Measurements from ENCODE around the gene TJAP1.
A peak's percentile ranks its signal among the peaks of the same experiment; 100 is the strongest.

The TJAP1 gene

DNA sequence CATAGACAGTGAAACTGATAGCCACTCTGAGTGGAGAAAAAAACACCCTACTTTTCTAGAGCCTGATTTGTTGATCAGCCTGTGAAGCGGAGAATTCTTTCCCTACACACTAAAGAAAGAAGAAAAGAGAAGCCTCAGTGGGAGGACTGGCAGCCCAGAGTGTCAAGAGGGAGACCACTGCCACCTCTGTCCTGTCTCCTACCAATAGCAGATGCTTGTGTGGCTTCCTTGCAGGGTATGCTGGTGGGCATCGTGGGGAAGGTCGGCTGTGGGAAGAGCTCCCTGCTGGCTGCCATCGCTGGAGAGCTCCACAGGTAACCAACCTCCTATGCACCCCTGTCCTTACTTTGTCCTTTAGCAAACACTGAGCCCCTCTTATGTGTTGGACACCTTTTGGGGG lies 39.7 kb upstream of the TJAP1 start:
- no peak for DNase-seq (ENCODE audit: insufficient read length)
- FAIRE-seq, result no peak
- TF ChIP-seq TAF1 (IDR thresholded peaks at IDR 0.05; ENCODE audit: borderline replicate concordance, low read depth, low read length) (no peak), POLR2A (IDR thresholded peaks at IDR 0.05; ENCODE audit: low read depth, low read length) (no peak), POLR2AphosphoS5 (IDR thresholded peaks at IDR 0.05; ENCODE audit: low read depth, low read length) (no peak)

DNA sequence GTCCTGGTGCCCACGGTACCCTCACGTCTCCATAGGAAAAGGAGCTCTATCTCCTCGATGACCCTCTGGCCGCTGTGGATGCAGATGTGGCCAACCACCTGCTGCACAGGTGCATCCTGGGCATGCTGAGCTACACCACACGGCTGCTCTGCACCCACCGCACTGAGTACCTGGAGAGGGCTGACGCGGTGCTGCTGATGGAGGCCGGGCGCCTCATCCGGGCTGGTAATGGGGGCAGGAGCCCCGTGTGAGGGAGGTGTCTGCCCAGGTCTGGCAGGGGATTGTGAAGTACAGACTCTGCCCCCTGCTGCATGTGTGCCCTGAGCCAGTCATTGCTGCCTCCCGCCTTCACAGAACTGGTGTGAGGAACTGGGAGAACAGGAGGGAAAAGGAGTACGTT lies 34.4 kb upstream of the TJAP1 start:
- DNase-seq (ENCODE audit: insufficient read length) (no peak), FAIRE-seq (no peak)
- TF ChIP-seq POLR2A (IDR thresholded peaks at IDR 0.05; ENCODE audit: low read depth, low read length) (no peak), TAF1 (IDR thresholded peaks at IDR 0.05; ENCODE audit: borderline replicate concordance, low read depth, low read length) (no peak), POLR2AphosphoS5 (IDR thresholded peaks at IDR 0.05; ENCODE audit: low read depth, low read length) (no peak)

DNA sequence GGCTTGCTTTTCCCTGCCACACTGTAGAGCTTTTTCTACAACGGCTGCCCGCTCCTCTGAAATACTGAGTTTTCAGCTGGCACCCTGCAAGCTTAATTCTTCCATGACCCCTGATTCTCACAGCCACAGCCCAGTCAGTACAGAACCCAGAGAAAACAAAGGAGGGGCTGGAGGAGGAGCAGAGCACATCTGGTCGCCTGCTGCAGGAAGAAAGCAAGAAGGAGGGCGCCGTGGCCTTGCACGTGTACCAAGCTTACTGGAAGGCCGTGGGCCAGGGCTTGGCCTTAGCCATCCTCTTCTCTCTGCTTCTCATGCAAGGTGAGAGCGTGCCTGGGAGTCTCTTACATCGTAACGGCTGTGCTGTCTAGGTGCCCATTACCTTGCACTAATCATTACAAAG lies 33.3 kb upstream of the TJAP1 start:
- TF ChIP-seq POLR2AphosphoS5 (IDR thresholded peaks at IDR 0.05; ENCODE audit: low read depth, low read length) (no peak), POLR2A (IDR thresholded peaks at IDR 0.05; ENCODE audit: low read depth, low read length) (no peak), TAF1 (IDR thresholded peaks at IDR 0.05; ENCODE audit: borderline replicate concordance, low read depth, low read length) (no peak)
- DNase-seq (ENCODE audit: insufficient read length) (no peak), FAIRE-seq (no peak)

DNA sequence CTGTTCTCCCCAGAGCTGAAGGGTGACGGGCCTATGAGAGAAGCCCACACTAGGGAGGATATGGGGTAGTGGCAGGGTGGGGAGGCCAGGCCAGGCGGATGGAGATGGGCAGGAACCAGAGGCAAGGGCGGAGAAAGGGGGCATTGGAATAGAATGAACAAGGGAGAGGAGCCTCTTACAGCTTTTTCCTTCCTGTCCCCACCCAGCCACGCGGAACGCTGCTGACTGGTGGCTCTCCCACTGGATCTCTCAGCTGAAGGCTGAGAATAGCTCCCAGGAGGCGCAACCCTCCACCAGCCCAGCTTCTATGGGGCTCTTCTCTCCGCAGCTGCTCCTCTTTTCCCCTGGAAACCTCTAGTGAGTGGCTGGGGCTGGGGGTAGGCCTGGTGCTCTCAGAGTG lies 32.8 kb upstream of the TJAP1 start:
- FAIRE-seq, result no peak
- no peak for DNase-seq (ENCODE audit: insufficient read length)
- TF ChIP-seq POLR2AphosphoS5 (IDR thresholded peaks at IDR 0.05; ENCODE audit: low read depth, low read length), result no peak
- no peak for TF ChIP-seq POLR2A (IDR thresholded peaks at IDR 0.05; ENCODE audit: low read depth, low read length)

DNA sequence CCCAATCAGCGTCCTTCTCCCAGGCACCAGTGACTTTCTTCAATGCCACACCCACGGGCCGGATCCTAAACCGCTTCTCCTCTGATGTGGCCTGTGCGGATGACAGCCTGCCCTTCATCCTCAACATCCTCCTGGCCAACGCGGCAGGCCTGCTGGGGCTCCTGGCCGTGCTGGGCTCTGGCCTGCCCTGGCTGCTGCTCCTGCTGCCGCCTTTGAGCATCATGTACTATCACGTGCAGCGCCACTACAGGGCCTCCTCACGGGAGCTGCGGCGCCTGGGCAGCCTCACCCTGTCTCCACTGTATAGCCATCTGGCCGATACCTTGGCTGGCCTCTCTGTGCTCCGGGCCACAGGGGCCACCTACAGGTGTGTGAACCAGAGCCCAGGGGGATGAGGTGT lies 31.8 kb upstream of the TJAP1 start:
- no peak for FAIRE-seq
- DNase-seq (ENCODE audit: insufficient read length), result no peak
- TF ChIP-seq TAF1 (IDR thresholded peaks at IDR 0.05; ENCODE audit: borderline replicate concordance, low read depth, low read length) (no peak), POLR2A (IDR thresholded peaks at IDR 0.05; ENCODE audit: low read depth, low read length) (no peak)

DNA sequence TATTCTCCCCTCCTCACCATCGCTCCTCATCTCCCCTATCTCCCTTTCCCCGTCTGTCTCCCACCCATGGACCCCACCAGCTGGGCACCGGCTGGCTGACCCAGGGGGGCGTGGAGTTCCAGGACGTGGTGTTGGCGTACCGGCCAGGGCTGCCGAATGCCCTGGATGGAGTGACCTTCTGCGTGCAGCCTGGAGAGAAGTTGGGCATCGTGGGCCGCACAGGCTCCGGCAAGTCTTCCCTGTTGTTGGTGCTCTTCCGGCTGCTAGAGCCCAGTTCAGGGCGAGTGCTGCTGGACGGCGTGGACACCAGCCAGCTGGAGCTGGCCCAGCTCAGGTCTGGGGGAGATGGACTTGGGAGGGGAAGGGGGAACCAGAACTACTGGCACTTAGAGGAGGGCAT lies 29.8 kb upstream of the TJAP1 start:
- TF ChIP-seq TAF1 (IDR thresholded peaks at IDR 0.05; ENCODE audit: borderline replicate concordance, low read depth, low read length) (no peak), POLR2A (IDR thresholded peaks at IDR 0.05; ENCODE audit: low read depth, low read length) (no peak), POLR2AphosphoS5 (IDR thresholded peaks at IDR 0.05; ENCODE audit: low read depth, low read length) (no peak)
- no peak for FAIRE-seq
- DNase-seq (ENCODE audit: insufficient read length), result no peak

DNA sequence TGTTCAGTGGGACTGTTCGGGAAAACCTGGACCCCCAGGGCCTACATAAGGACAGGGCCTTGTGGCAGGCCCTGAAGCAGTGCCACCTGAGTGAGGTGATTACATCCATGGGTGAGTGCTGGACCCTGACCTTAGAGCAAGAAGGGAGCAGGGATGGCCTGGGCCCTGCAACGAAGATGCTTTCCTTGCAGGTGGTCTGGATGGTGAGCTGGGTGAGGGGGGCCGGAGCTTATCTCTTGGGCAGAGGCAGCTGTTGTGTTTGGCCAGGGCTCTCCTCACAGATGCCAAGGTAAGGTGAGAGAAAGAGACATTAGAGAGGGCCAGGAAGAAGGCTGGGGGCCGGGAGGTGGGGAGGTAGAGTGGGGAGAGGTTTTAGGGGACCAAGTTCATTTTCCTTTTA lies 28.5 kb upstream of the TJAP1 start:
- TF ChIP-seq POLR2AphosphoS5 (IDR thresholded peaks at IDR 0.05; ENCODE audit: low read depth, low read length), result no peak
- TF ChIP-seq TAF1 (IDR thresholded peaks at IDR 0.05; ENCODE audit: borderline replicate concordance, low read depth, low read length), result no peak
- no peak for TF ChIP-seq POLR2A (IDR thresholded peaks at IDR 0.05; ENCODE audit: low read depth, low read length)
- FAIRE-seq (no peak), DNase-seq (ENCODE audit: insufficient read length) (no peak)

DNA sequence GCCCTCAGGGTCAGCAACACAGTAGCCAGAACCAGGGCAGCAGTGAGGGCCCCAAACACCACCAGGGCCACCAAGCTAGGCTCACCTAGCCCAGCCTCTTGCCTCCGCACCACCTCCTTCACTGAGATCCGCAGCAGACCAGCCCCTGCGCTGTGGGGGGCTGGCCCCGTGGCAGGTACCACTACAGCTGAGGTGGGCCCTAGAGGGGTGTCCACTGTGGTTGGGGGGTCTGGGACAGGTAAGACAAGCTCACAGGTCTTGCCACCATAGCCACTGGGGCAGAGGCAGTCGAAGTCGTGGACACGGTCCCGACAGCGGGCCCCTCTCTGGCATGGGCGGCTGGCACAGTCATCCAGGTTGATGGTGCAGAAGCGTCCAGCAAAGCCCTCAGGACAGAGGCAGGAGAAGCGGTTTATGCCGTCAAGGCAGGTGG lies 26.7 kb upstream of the TJAP1 start:
- no peak for FAIRE-seq
- TF ChIP-seq TAF1 (IDR thresholded peaks at IDR 0.05; ENCODE audit: borderline replicate concordance, low read depth, low read length) (no peak), POLR2AphosphoS5 (IDR thresholded peaks at IDR 0.05; ENCODE audit: low read depth, low read length) (no peak), POLR2A (IDR thresholded peaks at IDR 0.05; ENCODE audit: low read depth, low read length) (no peak)
- DNase-seq (ENCODE audit: insufficient read length), result no peak

DNA sequence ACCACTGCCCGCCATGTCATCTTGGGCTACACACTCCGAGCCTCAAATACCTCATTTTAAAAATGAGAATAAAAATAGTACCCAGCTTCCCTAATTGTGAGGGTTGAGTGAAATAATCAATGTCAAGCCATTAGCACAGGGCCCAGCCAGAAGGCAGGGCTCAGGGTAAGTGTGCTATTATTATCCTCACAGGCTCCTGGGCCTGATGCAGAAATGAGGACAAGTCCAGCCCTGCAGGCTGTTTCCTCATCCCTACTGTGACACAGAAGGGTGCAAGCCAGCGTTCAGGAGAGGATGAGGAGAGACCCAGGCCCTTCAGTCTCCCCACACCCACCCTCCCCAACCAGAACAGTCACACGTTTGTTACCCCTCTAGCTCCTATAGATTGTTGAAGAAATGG lies 26.0 kb upstream of the TJAP1 start:
- TF ChIP-seq POLR2A (IDR thresholded peaks at IDR 0.05; ENCODE audit: low read depth, low read length), result no peak
- TF ChIP-seq POLR2AphosphoS5 (IDR thresholded peaks at IDR 0.05; ENCODE audit: low read depth, low read length), result no peak
- TF ChIP-seq TAF1 (IDR thresholded peaks at IDR 0.05; ENCODE audit: borderline replicate concordance, low read depth, low read length), result no peak
- FAIRE-seq (no peak), DNase-seq (ENCODE audit: insufficient read length) (no peak)

DNA sequence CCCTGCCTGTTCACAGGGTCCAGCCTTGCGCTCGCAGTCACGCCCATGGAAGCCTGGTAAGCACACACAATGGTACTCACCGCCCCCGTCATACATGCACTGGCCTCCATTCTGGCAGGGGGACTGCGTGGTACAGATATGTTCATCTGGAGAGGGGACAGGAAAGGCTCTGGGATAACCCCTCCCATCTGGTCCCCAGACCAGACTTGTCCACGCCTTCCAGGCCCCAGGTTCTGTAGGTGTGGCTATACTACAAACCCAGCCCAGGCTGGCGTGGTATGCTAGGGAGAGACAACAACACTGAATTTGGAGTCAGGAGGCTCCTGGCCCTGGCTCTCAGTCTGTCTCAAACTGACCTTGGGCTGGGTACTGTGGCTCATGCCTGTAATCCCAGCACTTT lies 25.4 kb upstream of the TJAP1 start:
- TF ChIP-seq TAF1 (IDR thresholded peaks at IDR 0.05; ENCODE audit: borderline replicate concordance, low read depth, low read length), result no peak
- no peak for TF ChIP-seq POLR2A (IDR thresholded peaks at IDR 0.05; ENCODE audit: low read depth, low read length)
- no peak for TF ChIP-seq POLR2AphosphoS5 (IDR thresholded peaks at IDR 0.05; ENCODE audit: low read depth, low read length)
- DNase-seq (ENCODE audit: insufficient read length) (no peak), FAIRE-seq (no peak)

DNA sequence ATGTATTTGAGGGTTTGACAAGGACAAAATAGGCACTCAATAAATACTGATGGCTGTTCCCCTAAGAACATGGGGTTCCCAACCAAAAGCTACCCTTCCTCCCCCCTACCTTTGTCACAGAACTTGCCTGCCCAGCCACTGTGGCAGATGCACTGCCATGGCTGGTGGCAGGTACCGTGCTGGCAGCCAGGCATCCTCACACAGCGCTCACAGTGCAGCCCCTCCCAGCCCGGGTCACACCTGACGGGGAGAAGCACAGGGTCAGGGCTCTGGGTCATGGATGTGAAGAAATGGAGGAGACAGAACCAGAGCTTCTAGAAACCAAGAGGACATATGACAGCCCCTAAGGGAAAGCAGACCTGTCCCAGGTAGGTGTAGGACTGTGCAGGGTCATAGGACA lies 24.5 kb upstream of the TJAP1 start:
- TF ChIP-seq TAF1 (IDR thresholded peaks at IDR 0.05; ENCODE audit: borderline replicate concordance, low read depth, low read length) (no peak), POLR2A (IDR thresholded peaks at IDR 0.05; ENCODE audit: low read depth, low read length) (no peak), POLR2AphosphoS5 (IDR thresholded peaks at IDR 0.05; ENCODE audit: low read depth, low read length) (no peak)
- no peak for DNase-seq (ENCODE audit: insufficient read length)
- FAIRE-seq, result no peak

DNA sequence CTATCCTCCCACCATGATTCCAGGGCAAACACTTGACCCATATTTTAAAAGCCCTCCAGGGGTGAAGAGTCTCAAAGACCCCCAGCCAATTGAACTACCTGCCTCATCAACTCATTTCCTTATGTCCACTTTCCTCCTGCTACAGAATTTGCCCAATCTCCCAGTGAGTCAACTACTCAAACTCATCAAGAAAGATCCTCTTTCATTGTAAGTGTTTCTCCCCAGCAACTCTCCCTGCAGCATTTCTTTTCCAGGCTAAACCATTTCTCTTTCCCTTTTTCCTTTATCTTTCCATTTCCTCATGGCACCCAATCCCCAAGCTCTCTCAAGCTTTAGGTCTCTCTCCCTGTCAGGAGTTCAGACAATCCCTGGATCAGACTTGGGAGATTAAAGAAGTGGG lies 23.5 kb upstream of the TJAP1 start:
- FAIRE-seq (no peak), DNase-seq (ENCODE audit: insufficient read length) (no peak)
- TF ChIP-seq POLR2AphosphoS5 (IDR thresholded peaks at IDR 0.05; ENCODE audit: low read depth, low read length) (no peak), POLR2A (IDR thresholded peaks at IDR 0.05; ENCODE audit: low read depth, low read length) (no peak)

DNA sequence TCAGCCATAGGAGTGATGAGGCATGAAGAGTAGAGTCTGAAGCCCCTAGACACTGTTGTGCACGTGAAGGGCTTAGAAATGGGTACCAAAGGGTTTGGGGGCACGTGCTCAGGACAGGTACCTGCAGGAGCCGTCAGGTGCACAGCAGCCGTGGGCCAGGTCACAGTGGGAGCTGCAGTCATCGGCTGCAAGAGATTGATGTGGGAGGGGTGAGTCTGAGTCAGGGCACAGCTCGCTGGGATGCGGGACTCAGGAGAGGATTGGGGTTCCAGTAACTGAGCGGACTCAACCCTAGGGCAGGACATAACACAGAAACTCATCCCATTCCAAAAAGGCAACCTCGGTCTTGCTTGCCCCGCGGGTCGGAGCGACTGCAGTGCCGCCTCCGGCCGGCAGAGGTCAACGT lies 23.1 kb upstream of the TJAP1 start:
- DNase-seq (ENCODE audit: insufficient read length), result peak; percentile 63
- FAIRE-seq, result peak; percentile 97
- TF ChIP-seq TAF1 (IDR thresholded peaks at IDR 0.05; ENCODE audit: borderline replicate concordance, low read depth, low read length) (no peak), POLR2A (IDR thresholded peaks at IDR 0.05; ENCODE audit: low read depth, low read length) (no peak), POLR2AphosphoS5 (IDR thresholded peaks at IDR 0.05; ENCODE audit: low read depth, low read length) (no peak)
